Colon (tissue), 2 donors: ENCODE measurements around the gene NUFIP1.
"Not testable (repeated sequence)": the region's sequence is repeated elsewhere in the genome, so short reads cannot be mapped to it uniquely, and the experiment has no call there.

Experiments used
- FAIRE-seq: peaks from 2 replicates; lab custom pipeline; 2012; peaks lifted over from hg19 to GRCh38; lab: Jason Lieb, UNC
- donor health status: control.
- donor health status: control.

The NUFIP1 gene

DNA sequence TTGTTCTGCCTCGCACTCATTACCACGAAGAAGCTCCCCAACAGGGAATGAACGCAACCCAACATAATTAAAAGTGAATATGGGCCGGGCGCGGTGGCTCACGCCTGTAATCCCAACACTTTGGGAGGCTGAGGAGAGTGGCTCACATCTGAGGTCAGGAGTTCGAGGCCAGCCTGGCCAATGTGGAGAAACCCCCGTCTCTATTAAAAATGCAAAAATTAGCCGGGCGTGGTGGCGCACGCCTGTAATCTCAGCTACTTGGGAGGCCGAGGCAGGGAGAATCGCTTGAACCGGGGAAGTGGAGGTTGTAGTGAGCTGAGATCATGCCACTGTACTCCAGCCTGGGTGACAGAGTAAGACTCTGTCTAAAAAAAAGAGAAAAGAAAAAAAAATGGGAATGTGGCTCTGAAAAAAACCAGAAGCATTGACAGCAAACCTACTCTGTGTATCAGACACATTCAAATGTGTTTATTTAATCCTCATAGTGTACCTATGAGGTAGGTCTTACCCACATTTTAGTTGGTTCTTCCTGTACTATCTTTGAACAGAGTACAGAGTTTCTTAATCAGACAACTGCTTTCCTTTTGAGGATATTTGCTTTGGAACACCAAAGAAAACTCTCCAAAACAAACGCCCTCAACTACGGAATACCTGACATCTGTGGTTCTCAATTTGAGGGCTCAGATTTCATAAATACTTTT is 70.0 kb downstream of the NUFIP1 start:
- no peak for FAIRE-seq

DNA sequence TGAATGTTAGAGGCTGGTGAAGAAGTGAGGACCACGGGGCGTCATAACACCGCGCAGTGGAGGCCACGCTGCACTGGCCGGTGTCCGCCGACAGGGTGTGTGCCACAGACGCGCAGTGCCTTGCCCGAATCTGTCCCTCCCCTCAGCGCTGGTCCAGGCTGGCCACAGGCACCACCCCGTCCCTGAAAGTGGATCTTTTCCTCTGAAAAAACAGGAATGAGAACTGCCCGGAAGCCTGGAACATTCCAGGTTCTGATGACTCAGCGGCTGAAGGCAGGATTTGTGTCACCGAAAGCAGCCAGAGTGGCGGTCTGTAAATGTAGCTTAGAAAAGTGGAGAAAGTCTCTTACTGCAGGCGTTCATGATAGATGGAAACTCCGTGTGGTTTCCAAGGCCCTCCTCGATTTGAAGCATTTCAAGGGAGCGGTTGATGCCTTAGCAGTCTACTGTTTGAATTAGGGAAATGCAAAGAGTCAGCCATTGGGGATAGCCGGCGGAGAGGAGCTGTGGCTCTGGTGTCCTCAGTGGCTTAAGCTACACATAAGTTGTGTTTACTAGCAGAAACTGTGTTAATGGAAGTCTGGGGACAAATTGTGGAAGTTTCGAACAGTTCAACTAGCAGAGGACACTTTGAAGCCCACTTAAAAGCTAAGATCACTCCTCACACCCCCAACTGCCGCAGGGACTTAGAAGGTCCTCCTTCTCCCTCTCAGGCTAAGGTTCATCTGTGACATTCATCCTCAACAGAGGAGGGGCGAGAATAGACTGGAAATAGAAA is 70.8 kb downstream of the NUFIP1 start:
- FAIRE-seq, result no peak

DNA sequence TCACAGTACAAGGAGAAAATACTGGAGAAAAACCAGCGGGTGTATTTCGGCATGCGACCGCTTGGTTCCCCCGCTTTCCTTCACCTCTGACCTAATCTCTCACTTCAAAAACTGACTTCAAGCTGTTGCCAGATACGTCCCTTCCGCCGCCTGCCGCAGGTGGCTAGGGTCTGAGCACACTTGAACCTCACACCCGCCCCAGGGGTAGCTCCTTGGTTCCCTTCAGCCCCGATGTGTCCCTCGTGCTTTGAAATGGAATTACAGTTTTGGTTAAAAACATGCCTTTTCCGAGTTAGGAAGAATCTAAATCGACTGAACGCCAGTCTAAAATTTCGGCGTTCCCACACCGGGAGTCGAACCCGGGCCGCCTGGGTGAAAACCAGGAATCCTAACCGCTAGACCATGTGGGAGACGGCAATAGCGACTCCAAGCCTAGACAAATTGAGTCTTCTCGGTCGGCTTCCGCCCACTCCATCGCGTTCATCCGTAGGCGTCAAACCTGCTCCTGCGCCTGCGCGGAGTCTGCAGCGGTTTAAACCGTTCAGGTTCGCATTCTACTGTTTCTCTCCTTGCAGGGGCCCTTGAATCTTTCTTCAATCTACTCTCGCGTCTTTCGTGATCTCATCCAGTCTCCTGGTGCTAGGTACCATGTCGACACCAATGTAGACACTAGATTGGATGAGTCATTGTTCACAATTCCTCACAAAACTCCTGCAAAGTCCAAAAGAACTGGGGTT is 71.5 kb downstream of the NUFIP1 start:
- FAIRE-seq, result no peak

DNA sequence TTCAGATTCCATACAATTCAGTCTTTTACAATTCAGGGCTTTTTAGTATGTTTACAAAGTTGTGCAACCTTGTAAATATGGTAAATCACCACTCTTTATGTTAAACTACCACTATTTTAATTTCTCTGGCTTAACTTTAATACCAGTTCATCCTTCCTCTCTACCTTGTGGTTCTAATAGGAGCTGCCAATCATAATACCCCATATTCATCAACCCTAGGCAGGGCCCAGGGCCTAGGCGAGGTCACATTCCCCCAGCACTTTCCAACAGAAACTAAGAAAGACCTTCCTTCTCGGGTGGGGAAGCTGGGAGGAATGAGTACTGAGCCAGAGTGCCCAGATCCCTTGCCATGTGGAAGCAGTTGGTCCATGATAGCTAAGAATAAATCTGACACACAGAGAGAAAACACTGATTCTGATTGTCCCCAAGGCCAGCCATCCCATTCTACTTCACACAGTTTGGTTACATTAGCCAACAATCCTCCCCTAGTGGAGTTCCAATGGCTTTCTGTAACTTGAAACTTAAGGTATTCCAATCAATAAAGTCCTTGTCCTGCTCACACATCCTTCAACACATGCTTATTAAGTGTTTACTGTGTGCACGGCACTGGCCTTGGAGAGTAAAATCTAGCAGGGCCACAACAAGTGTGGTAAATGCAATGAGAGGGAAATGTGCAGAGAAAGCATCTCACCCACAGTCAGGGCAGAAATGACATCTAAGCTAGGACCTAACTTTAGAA is 76.8 kb downstream of the NUFIP1 start:
- FAIRE-seq, result no peak

DNA sequence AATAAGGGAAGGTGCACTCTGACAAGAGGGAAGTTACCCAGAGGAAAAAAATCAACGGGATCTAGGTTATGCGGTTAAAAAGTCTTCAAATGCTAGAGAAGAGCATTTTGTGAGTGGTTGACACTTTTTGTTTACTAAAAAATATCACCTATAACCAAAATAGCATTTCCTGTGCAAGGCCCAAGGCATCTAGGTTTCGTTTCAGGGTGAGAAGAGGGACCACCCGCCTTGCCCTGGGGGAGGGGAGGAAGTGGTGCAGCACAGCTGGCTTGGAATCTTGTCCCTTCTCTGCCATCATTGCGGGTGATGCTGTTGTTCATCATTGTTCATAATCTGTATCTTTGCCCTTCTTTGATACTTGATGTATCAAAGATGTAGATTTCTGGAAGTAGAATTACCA is 80.6 kb downstream of the NUFIP1 start:
- FAIRE-seq, result no peak

DNA sequence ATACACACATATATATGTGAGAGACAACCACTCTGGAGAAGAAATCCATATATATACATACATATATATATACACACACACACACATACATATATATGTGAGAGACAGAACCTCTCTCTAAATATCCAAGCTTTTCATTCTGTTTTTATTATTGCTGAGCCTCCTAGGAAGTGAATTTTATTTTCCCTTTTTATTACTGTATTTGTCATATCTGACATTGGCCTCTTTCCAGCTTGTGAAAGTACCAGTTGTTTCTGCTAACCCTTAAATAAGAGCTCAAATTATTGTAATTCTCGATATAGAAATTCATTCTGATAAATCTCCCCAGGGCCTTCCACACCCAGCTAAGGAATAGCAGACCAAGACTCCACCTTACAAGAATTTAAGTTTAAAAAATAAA is 81.0 kb downstream of the NUFIP1 start:
- peak; percentile 33 for FAIRE-seq

DNA sequence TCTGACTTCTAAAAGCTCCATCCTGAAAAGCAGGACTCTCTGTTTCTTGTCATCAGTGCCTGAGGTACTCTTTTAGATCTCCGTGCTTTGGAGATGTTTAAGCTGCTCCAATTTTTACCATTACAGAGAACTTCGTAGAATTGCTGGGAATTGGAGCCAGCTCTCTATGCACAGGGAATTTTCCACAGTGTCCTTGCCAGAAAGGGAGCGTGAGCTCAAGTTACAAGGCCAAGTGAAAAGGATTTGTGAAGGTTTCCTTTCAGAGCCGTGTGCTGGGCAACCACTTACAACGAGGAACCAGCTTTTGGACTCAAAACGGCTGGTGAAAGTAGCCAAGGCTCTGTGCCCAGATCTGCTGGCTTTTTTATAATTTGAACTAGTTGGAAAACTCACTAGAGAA is 82.6 kb downstream of the NUFIP1 start:
- no peak for FAIRE-seq

DNA sequence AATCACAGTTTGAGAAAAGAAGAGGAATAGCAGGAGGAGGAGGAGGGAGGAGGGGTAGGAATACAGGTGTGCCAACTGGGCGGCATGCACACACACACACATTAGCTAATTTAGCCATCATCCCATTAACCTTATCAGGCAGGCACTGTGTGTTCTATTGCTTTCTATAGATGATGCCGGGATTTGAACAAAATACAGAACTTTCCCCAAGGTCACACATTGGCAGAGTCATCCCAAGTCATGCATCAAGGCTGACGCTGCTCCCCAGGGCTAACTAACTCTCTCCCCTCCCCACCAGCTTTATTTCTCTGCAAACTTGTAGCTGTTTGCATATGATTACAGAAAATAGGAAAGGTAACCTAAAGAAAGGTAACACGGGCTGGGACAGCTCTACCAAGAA is 83.0 kb downstream of the NUFIP1 start:
- FAIRE-seq, result no peak

DNA sequence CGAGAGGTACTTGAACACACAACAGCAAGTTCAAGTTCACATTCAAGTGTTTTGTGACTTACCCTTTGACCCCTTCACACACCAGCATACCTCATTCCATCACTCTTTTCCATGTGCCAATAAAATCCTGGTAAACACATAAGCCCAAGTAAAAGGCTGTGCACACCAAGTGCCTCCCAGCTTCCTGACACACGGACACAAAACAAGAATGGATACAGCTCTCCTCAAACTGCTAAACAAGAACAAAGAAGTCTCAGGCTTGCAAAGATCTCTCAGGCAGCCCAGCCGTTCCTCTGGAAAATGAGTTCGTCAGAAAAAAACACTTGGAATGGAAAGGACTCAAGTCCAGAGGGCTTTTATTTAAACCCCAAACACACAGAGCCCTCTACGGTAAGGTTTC is 83.7 kb downstream of the NUFIP1 start:
- no peak for FAIRE-seq

DNA sequence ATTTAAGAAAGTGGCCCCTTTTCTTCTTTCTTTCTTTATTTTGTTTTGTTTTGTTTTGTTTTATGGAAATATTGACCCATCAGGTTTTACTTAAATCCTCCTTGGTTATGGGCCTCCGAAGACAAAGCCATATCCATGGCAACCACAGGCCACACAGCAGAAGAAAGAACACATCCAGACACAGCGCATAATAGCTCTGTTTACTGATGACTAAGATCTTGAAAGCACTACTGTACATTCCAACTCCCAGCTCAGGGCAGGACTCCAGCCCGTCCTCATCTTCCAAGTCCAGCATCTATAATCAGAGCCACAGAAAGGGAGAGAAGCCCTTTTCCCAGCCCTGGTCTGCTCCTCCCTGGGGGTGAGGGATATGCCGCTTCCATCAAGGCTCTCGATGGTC is 84.3 kb downstream of the NUFIP1 start:
- FAIRE-seq, result no peak

DNA sequence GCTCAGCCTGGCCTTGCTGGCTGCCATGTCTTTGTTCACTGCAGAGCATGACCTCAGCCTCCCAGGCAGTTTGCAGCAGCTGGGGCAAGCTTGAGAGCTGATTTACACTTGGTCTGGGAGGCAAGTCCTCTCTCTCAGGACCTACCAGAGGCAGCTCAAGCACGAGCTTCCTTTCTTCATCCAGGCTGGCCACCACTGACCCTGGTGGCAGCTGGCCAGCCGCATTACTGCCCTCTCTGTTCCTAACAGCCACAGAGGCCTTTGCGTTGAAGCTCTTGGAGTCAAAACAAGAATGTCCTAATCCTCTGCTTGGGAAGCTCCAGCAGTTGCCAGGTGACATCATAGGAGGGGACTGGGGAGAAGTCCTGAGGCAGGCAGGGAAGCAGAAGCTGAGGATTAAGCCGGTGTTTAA is 85.7 kb downstream of the NUFIP1 start:
- no peak for FAIRE-seq

DNA sequence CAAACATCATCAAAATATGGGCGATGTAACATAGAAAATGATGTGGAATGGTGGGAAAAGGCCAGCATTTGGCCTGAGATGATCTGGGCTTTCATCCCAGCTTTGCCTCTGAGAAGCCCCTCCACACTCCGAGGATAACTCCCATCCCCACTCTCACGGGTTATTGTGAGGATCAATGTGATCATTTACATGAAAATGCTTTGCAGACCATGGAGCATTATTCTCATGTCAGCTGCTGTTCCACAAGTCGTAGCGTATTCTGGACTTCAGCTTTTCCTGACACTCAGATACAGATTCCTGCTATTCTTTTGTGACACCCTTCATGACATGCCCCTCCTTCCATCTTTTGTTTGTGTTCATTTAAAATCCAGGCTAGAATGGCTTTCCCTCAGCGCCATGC is 86.5 kb downstream of the NUFIP1 start:
- no peak for FAIRE-seq

DNA sequence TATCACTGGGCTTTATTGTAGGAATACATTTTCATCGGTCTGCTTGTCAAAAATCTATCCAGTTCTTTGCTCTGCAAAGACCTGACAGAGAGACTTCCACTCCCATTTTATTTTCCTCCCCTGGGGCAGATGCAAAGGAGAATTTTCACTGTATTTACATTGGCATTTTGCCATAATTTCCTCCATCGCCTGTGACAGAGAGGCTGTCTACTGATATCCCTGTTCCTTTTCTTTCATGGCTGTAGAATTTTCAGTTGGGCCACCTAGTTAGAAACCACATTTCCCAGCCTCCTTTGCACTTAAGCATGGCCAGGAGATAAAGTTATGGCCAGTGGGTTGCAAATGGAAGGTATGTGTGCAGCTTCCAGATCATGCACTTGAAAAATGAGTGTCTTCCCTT is 89.3 kb downstream of the NUFIP1 start:
- FAIRE-seq, result no peak

DNA sequence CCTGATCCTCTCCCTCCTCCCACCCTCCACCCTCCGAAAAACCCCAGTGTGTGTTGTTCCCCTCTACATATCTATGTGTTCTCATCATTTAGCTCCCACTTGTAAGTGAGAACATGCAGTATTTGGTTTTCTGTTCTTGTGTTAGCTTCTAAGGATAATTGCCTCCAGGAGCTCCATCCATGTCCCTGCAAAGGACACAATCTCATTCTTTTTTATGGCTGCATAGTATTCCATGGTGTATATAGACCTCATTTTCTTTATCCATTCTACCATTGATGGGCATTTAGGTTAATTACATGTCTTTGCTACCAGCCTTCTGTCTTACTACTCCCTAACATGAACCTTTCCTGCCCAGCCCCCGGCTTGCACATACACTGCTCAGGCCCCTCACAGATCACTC is 91.0 kb downstream of the NUFIP1 start:
- FAIRE-seq, result not testable (repeated sequence)

DNA sequence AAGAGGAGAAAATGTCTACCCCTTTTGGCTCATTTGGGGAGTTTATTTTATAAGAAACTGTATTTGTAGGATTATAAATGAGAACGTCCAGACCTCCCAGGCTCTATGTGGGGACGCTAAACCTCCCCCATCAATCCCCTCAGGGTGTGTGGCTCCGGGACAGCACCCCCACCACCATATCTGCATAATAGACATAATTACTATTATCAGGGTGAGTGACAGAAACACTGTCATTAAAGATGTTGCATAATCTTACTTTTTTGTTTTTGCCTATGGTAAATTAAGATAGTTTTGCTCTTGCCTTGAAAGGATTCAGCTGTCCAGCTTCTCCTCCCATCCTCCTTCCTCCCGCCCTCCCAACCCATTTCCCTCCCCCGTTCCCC is 93.3 kb downstream of the NUFIP1 start:
- no peak for FAIRE-seq

DNA sequence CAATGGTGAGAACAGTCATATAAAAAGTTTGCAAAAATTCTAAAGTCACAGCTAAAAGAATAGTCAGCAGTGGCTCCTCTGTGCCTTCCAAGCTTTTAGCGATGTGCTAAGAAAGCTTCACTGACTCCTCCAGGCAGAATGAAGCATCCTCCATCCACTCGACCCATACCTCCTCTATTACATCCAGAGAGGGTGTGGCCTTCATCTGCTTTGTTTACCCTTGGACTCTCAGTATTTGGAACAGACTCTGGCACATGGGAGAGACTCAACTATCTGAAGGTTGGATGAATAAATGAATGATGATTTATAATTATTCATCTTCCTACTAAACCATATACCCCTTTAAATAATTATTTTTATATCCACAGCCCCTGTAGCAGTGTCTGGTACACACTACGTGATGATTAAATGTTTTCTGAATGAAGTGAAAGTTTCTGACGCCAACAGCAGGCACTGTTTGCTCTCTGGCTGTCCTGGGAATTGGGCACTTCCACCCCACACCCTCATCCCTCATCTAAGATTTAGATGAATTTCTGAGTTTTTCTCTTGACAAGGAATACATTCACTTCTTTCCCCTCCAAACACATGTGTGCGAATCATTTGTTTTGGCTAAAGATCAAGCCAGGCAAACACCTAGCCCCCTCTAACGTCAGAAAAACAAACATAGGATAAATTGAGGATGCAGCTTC is 93.9 kb downstream of the NUFIP1 start:
- no peak for FAIRE-seq

DNA sequence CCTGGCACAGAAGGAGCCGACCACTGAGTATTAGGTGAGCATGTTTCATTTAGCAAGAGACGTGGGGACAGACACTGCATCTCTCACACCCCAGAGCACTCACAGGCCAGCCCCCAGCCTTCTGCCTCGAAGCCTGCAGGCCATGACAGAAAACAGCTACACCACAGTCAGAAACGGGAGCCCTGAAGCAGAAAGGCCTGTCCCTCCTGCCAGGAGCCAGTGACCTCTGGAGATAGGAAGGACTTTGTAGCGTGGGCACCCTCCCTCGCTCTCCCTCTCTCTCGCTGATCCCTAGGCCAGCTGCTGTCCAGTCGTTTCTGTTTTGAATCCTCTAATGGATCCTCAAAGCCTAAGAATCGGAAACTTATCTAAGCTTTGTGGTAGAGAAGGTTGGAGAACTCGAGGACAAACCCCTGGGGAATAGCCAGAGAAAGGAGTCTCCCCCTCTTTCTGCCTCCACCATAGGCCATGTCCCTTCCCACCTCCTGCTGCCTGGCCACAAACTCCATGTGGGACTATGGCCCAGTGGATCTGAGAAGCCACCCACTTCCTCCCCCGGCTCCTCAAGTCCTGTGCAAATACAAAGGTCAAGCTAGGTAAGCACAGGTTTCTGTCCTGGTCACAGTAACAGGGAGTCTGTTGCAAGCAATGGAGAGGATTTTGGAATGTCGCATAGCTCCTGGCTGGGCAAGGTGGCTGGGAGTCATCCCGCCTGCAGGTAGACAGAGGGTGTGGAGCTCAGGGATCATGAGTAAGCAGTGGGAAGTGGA is 95.1 kb downstream of the NUFIP1 start:
- no peak for FAIRE-seq
